NCI-H460 (cell line): ENCODE data around the gene STPG1. TPM values are rescaled to one million over a fixed set of nuclear protein-coding genes. Genes with fewer than 3 reads are reported as not detected.
A peak's percentile ranks its signal among the peaks of the same experiment; 100 is the strongest.
"Not testable (repeated sequence)": the region's sequence is repeated elsewhere in the genome, so short reads cannot be mapped to it uniquely, and the experiment has no call there.

Experiments
- DNase-seq: peaks from one replicate; pipeline ENCODE4 v3.0.0-alpha.2; 2016; ENCODE audit warnings: low read depth; ENCODE audit errors: extremely low read depth
- polyA plus RNA-seq: library from polyadenylated mRNA; depleted of rRNA; stranded (reverse); fragments of >200 nt; gene quantifications from 2 replicates; pipeline ENCODE4 v1.2.3, GENCODE V29; 2014; cell fraction: nucleus; rRNA removed
- total RNA-seq: library from RNA; depleted of rRNA; stranded (reverse); fragments of >200 nt; shearing (Covaris generic); gene quantifications from 2 replicates; pipeline ENCODE4 v1.2.3, GENCODE V29; 2014; rRNA removed

Gene STPG1, protein sequence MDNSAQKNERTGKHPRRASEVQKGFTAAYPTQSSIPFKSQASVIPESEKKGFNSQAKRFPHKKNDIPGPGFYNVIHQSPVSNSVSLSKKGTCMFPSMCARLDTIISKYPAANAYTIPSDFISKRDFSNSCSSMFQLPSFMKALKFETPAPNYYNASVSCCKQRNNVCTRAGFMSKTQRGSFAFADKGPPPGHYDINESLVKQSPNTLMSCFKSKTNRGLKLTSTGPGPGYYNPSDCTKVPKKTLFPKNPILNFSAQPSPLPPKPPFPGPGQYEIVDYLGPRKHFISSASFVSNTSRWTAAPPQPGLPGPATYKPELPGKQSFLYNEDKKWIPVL
- total RNA-seq = 16.9 and 18.4 TPM in 2 replicates
- polyA plus RNA-seq = 5.5 and 8.0 TPM in 2 replicates

DNA sequence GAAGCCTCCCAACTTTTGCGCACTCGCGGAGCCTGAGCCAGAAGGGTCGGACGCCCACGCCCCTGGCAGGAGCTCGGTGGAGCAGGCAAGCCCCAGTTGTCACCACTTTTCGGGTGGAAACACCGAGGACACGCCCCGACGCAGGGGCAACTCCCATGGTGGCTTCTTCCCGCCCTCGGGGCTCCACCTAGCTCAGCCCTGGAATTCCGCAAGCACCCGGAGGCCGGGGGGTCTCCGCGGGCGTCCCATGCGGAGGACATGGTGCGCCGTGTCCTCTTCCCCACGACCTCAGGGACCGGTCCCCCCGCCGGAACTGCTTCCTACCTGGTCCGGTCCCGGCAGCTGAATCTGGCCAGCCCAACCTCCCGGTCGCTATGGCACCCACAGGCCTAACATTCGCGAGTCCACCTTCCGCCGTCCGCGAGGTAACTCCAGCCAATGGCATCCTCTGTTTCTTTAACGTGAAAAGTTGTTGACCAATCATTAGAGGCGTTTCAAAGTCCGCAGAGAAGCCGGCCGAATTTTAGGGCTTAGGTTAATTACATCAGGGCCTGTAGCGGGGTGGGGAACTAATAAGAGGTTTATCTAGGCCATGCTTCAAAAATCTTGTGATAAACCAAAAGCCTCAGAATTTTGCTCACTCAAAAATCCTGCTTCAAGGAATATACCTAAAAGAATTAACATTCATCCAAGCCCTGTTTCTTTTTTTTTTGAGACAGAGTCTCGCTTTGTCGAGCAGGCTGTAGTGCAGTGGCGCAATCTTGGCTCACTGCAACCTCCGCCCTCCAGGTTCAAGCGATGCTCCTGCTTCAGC is at the start of gene STPG1:
STPG1 (minus strand) TSS at position 433 of the 814 bp plus-strand sequence. CDS start 12,394 bp downstream, outside the sequence.
- DNase-seq = peak; percentile 88

DNA sequence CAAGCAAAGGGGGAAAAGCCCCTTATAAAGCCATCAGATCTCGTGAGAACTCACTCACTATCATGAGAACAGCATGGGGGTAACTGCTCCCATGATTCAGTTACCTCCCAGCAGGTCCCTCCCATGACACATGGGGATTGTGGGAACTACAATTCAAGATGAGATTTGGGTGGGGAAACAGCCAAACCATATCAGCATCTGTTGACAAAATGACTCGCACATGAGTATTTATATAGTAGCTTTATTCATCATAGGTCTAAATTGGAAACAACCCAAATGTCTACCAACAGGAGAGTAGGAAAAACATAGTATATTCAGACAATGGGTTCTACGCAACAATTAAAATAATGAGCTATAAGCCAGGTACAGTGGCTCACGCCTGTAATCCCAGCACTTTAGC is 48.5 kb upstream of the STPG1 start:
- not testable (repeated sequence) for DNase-seq

DNA sequence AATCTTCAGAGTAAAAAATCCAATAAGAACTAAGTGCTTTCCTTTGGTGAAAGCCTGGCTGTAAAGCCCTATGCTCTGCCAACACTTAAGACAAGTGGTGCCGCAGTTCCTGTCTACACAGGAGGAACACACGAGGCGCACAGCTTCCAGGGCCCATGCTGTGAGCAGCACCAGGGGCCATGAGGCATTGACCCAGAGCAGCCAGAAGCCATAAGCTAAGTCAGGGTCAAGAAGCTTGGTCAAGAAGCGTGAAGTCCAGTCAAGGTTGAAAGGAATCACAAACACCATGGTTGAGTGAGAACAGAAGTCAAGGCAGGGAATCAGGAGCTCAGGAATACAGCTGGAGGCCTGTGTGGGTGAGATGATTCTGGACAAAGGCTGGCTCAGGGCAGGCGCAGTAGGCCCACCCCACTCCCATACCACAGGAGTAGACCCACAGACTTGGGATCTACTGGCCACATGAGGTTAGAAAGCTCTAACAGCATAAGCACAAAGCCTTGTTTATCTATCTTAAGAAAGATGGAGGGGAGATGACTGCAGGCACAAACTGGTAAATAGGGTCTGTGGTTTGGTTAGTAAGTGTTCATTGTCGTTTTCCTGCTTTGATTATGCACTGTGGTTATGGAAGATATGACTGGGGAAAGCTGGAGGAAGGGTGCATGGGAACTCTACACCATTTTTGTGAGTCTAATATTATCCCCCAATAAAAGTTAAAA is 46.1 kb upstream of the STPG1 start:
- DNase-seq = no peak

DNA sequence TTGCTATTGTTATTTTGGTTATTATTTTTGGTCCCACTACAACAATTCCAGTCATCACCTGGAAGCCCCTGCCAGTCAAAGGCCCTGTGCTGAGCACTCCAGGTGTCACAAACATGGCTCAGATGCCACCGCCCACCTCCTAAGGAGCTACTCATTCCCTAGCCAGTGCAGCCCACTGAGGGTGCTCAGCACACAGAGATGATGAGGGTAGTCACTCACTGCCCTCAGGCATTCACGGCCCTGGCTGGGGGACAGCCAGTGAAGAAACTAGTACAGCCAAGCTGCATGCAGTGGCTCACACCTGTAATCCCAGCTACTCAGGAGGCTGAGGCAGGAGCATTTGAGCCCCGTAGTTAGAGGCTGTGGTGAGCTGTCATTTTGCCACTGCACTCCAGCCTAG is 44.3 kb upstream of the STPG1 start:
- no peak for DNase-seq

DNA sequence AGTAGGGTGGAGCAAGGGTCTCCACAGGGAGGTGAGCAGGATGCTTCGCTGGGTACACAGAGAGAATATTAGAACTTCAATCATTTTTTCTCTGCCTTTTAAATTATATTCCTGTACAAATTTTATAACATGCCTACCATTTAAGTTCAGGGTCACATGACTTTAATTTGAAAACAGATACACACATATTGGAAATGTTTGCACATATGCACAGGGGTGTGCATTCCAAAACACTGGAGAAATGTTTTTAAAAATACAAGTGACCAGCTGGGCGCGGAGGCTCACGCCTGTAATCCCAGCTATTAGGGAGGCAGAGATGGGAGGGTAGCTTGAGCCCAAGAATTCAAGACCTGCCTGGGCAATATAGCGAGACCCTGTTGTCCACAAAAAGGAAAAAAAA is 41.7 kb upstream of the STPG1 start:
- no peak for DNase-seq

DNA sequence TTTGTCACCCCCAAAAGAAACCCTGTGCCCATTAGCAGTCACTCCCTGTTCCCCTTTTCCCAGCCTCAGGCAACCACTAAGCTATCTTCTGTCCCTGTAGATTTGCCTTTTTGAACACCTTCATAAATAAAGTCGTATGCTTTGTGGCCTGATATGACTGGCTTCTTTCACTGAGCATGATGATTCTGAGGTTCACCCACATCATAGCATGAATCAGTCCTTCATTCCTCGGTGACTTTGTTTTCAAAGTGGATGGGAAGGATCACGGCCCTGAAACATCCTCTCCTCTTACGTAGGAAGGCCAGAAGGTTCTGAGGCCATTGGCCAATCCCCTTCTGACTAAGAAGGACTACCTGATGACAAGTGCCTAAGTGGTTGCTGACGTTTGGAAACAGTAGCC is 41.1 kb upstream of the STPG1 start:
- DNase-seq = no peak

DNA sequence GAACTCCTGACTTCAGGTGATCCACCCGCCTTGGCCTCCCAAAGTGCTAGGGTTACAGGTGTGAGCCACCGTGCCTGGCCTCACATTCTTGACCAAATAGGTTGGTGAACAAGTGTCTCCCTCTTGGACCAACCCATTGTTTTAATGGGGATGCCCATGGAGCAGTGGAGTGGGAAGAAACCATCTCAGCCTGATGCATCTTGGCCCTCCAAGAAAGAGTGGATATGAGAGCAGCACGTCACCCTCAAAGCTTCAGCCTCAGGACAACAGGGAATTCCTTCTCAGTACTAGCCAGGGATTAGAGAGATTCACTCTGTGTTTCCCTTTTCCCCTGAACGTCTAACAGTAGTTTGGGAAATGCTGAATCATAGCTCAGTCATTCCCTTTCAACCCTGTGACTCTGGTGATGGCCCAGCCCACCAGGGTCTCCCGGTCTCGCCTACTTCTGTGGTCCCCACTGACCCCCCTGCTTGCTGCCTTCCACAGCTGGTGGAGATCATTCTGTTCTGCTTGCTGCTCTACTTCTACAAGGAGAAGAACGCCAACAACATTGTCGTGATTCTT is 39.4 kb upstream of the STPG1 start:
- DNase-seq = no peak

DNA sequence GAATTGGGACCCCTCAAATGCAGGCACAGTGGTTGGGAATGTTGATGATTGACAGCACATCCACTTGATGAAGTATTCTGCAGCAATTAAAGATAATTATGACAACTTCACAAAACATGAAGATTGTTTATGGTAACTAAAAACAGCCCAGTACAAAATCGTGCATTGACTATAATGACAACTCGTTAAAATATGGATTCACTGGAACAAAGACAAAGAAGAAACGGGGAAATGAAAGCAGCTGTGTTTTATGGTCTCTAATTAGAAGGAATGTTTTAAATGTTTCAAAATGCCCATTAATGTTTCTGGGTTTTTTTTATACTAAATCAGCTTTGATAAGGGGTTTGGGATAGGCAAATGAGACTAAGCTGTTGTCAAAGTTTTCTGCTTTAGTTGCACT is 38.2 kb upstream of the STPG1 start:
- DNase-seq = no peak

DNA sequence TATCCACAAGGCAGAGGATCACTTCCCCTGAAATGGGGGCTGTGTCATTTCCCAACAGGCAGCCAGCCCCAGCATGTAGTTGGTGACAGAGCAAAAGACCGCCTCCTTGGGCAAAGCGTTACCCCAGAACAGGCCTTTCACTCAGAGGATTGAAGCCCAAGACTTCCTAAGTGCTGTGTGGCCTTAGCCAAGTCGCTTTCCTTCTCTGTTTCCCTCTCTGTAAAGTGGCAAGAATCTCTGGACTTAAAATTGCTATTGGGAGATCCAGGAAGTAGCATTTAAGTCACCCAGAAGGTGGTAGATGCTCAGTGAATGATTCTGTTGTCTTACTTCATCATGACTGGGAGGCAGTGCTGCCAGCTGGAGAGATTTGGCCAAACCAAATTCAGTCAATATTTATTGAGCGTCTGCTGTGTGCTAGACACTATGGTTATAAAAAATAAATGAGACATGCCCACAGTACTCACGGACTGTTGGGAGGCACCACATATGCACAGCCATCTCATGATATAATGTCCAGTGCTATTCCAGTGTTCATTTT is 37.3 kb upstream of the STPG1 start:
- no peak for DNase-seq

DNA sequence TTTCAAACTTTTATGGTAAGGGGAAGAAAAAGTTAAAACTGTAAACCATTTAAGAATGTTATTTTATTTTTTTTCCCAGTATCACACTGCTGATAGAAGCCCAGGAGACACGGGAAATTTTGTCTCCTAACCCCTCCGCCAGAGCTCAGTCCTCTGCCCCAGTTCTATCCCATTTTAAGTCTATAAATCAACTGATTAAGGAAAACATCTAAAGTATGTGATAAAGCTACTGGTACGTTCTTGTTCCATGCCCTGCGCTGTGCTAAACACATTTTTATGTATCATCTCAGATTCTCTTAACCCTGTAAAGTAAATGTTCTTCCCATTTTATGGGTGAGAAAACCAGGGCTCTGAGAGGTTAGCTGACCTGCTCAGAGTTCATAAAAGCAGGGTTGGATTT is 36.7 kb upstream of the STPG1 start:
- no peak for DNase-seq

DNA sequence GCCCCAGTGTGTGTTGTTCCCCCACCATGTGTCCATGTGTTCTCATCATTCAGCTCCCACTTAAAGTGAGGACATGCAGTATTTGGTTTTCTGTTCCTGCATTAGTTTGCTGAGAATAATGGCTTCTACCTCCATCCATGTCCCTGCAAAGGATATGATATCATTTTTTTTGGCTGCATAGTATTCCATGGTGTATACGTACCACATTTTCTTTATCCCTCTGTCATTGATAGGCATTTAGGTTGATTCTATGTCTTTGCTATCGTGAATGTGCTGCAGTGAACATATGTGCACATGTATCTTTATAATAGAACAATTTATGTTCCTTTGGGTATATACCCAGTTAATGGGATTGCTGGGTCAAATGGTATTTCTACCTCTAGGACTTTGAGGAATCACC is 32.9 kb upstream of the STPG1 start:
- not testable (repeated sequence) for DNase-seq

DNA sequence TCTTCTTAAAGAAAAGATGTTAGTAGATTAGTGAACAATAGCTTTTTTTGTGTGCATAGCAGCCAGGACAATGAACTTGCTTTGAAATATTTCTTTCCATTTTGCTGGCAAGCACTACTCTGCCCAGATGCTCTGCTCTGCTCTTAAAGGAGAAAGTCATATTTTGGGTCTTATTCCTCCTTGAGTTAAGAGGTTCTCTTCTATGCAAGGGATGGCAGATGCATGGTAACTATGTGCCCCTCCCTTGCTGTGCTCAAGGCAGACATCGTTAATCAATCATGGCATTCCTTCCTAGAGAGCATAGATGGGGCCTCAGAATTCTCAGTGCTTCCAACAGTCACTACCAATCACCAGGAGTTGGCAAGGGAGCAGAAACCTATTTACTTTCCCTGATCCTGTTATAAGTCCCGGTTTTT is 29.7 kb upstream of the STPG1 start:
- DNase-seq = no peak

DNA sequence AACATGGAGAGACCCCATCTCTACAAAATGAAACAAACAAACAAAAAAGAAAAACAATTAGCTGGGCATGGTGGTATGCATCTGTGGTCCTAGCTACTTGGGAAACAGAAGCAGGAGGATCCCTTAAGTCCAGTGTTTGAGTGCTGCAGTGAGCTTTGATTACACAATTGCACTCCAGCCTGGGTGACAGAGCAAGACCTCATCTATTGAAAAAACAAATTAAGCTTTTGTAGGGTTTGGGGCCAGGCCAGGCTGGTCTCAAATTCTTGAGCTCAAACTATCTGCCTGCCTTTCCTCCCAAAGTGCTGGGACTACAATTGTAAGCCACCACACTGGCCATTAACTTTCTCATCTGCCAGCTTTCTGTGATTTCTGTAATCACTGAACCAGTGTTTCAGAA is 29.2 kb upstream of the STPG1 start:
- DNase-seq = no peak

DNA sequence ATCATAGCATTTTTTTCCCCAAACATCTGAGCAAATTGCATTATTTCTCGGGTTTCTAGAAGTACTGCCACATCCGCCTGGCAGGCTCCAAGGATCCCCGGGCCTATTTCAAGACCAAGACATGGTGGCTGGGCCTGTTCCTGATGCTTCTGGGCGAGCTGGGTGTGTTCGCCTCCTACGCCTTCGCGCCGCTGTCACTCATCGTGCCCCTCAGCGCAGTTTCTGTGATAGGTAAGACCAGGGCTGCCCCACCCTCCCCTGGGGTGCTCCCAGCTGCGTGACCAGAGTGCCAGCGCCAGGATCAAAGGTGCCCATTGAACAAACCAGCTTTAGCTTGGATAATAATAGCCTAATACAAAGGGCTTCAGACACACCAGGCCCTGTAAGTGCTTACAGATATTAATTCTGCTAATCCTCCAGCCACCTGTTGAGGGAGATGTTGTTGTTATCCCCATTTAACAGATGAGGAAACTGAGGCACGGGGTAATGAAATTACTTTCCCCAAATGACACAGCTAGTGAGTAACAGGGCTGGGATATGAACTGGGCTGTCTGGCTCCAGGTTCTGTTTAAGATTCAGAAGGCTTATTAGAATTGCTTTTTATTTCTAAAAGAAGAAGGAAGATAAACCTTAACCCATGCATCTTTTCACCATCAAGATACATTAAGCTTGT is 28.6 kb upstream of the STPG1 start:
- DNase-seq = no peak

DNA sequence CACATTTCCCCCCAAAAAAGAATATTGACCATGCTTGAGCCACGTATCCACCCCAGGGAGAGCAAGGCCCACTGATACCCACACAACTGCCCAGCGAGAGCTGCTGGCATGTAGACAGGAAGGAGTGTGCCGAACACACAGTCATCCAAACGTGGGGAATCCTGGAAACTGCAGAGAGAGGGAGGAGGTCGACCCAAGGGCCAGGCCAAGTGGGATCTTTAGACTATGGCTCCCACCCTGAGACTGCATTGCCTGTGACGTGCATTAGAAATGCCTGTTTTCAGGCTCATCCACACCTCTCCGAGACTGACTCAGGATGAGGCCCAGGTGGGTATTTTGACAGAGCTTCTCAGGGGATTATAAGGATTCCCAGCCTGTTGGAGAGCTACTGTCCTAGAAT is 27.9 kb upstream of the STPG1 start:
- DNase-seq = no peak

DNA sequence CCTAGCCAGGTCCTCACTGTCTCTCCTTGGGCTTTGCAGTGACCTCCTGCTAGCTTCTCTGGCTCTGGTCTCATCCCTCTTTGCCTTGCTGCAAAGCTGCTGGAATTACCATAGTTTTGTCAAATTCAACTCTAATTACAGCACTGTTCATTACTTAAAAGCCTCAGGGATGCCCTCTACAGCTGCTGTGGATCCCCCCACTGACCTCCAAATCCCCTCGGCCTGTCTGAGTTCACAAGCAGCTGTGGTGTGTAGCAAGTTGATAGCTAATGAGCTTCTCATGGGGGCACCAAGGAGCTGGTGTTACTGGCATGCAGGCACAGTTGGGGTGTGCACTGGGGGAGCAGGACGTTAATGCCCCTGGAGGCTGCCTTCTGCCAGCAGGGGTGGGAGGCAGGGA is 26.9 kb upstream of the STPG1 start:
- no peak for DNase-seq

DNA sequence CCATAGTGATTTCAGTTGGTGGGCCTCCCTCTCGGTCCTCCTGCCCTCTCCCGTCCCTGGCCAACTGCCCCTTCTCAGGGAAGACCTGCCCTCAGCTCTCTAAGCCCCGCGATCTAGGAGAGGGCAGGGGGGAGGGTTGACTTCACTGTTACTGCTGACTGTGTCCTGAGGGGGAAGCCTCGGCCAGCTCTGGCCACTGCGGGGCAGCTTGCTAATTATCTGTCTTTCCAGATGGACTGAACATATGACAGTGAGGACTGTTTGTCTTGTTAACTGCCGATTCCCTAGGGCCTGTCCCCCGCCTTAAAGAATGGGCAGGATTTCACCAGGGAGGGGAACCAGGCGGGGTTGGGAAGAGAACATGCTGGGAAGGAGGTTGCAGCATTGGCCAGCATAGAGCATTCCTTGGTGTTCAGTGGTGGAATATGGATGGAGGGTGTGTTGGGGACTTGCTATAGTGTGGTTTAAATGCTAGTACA is 24.9 kb upstream of the STPG1 start:
- DNase-seq = no peak

DNA sequence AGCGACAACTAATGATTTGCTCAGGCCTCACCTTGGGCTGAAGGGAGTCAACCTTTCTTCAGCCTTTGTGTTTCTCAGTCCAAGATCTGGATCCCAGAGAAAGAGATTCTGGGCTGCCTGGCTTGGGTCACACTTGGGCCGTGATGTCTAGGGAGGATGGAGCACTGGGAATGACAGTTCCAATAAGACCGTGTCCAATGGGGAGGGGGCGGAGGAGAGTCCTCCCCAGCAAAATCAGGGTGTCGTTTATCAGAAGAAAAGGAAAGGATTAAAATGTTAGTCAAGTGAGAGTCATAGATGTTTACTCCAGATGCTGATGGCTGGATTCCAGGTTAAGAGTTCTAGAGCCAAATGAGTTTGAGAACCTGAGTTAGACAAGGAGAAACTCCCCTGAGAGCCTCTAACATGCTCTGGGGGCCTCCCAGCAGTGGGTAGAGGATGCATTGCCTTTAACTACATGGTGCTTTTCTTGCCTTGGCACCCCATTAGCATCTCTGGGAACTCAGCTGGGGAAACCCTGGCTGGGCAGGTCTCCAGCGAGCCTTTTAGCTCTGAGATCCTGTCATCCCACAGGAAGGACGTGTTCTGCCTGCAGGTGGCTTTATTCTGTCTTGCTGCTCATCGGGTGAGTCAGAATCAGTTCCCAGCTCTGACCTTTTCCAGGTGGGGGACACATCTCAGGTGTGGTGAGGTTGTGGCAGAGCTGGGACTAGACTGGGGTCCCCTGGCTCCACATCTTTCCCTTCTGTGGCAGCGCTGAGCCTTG is 24.2 kb upstream of the STPG1 start:
- no peak for DNase-seq

DNA sequence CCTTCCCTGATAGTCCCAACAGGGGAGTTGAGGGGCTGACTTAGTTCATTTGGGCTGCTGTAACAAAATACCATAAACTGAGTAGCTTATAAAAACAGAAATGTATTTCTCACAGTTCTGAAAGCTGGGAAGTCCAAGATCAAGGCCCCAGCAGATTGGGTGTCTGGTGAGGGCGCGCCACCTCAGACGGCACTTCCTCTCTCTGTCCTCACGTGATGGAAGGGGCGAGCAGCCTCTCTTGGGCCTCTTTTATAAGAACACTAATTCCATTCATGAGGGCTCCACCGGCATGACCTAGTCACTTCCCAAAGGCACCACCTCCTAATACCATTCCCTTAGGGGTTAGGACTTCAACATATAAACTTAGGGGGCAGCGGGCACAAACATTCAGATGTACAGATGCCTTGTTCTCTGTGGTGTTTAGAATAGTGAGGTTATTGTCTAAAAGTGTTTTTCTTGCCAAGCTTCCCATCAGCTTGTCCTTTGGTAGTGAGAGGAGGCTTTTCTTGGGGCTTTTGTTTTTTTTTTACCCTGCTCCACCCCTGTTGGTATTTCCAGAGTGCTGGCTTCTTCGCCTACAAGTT is 22.3 kb upstream of the STPG1 start:
- no peak for DNase-seq
